Erythroblast (primary cell): ENCODE measurements around the gene IL6ST.

ENCODE experiments used
- GATA1 ChIP-seq: IDR thresholded peaks from 2 replicates; pipeline ENCODE4 v1.6.1; 2011; ENCODE audit warnings: low read depth, mild to moderate bottlenecking, control low read depth, low read length, moderate library complexity
- POLR2A ChIP-seq: IDR thresholded peaks from 2 replicates; pipeline ENCODE4 v1.6.1; 2011; ENCODE audit warnings: mild to moderate bottlenecking, low read length

- TF ChIP-seq POLR2A (no peak), GATA1 (no peak)
Measured at GRCh38 chr5:55921617-55922016, 73.1 kb downstream of the IL6ST start.
